ENCODE data around the gene SMURF1. TPM values are rescaled to one million over a fixed set of nuclear protein-coding genes. Genes with fewer than 3 reads are reported as not detected.
A peak's percentile ranks its signal among the peaks of the same experiment; 100 is the strongest.

SMURF1 gene
- total and polyA plus RNA-seq, 2 donors (not counting 1 experiment from before 2014, with no cell fraction given), result 17.2 to 18.7 TPM

- Histone ChIP-seq H3K9me3 (ENCODE audit: control insufficient read depth, insufficient read depth, low read depth, low read length) (no peaks in the 10 kb centered on the region), H3K79me2 (ENCODE audit: control insufficient read depth, insufficient read depth, low read length) (no peaks in the 10 kb centered on the region), H3K4me2 (ENCODE audit: extremely low read depth, insufficient read depth, low read length) (no peak overlapping the region), H3K4me3 (replicated peaks in 1 of 4; ENCODE audit: control extremely low read depth in 1 of 4, insufficient read depth in 1 of 4, low read depth in 3 of 4, low read length in 4 of 4) (no peak overlapping the region), H4K20me1 (ENCODE audit: control insufficient read depth, extremely low read depth, insufficient read depth, low read length) (no peaks in the 10 kb centered on the region), H3K36me3 (ENCODE audit: control insufficient read depth, insufficient read depth, low read length) (peaks cover 20% of the 10 kb centered on the region), H3K27ac (ENCODE audit: insufficient read depth, low read length) (no peak overlapping the region), H2AFZ (ENCODE audit: low read length) (no peak overlapping the region), H3K4me1 (ENCODE audit: control insufficient read depth, extremely low read depth, insufficient read depth, low read length) (no peaks in the 10 kb centered on the region), H3K9ac (ENCODE audit: insufficient read depth, low read length) (no peak overlapping the region), H3K27me3 (ENCODE audit: control insufficient read depth, insufficient read depth, low read length) (no peaks in the 10 kb centered on the region)
- TF ChIP-seq CTCF (conservative IDR thresholded peaks at IDR 0.05 in 1 of 2, IDR thresholded peaks at IDR 0.05 in 1 of 2; ENCODE audit: low read depth in 1 of 2, low read length in 2 of 2) (no peak), EZH2 (IDR thresholded peaks at IDR 0.05; ENCODE audit: low read length, missing control alignments) (no peak)
- DNase-seq (ENCODE audit: low read depth in 2 of 2), result no peak
Observed at GRCh38 chr7:99028261-99028973, 115.5 kb downstream of the SMURF1 start.

GRCh38 chr7:99027841-99028240 lies 116.1 kb downstream of the SMURF1 start:
- Histone ChIP-seq H4K20me1 (ENCODE audit: control insufficient read depth, extremely low read depth, insufficient read depth, low read length) (no peaks in the 10 kb centered on the region), H3K79me2 (ENCODE audit: control insufficient read depth, insufficient read depth, low read length) (no peaks in the 10 kb centered on the region), H3K9ac (ENCODE audit: insufficient read depth, low read length) (no peak overlapping the region), H3K27ac (ENCODE audit: insufficient read depth, low read length) (no peak overlapping the region), H3K9me3 (ENCODE audit: control insufficient read depth, insufficient read depth, low read depth, low read length) (no peaks in the 10 kb centered on the region), H3K4me1 (ENCODE audit: control insufficient read depth, extremely low read depth, insufficient read depth, low read length) (no peaks in the 10 kb centered on the region), H3K4me3 (replicated peaks in 1 of 4; ENCODE audit: control extremely low read depth in 1 of 4, insufficient read depth in 1 of 4, low read depth in 3 of 4, low read length in 4 of 4) (no peak overlapping the region), H2AFZ (ENCODE audit: low read length) (no peak overlapping the region), H3K27me3 (ENCODE audit: control insufficient read depth, insufficient read depth, low read length) (no peaks in the 10 kb centered on the region), H3K36me3 (ENCODE audit: control insufficient read depth, insufficient read depth, low read length) (peaks cover 18% of the 10 kb centered on the region), H3K4me2 (ENCODE audit: extremely low read depth, insufficient read depth, low read length) (no peak overlapping the region)
- TF ChIP-seq CTCF (conservative IDR thresholded peaks at IDR 0.05 in 1 of 2, IDR thresholded peaks at IDR 0.05 in 1 of 2; ENCODE audit: low read depth in 1 of 2, low read length in 2 of 2) (no peak), EZH2 (IDR thresholded peaks at IDR 0.05; ENCODE audit: low read length, missing control alignments) (no peak)
- DNase-seq (ENCODE audit: low read depth in 2 of 2), result no peak

GRCh38 chr7:99027241-99027640 lies 116.7 kb downstream of the SMURF1 start:
- H4K20me1 ChIP-seq (ENCODE audit: control insufficient read depth, extremely low read depth, insufficient read depth, low read length), result no peaks in the 10 kb centered on the region
- H3K4me3 ChIP-seq (replicated peaks in 1 of 4; ENCODE audit: control extremely low read depth in 1 of 4, insufficient read depth in 1 of 4, low read depth in 3 of 4, low read length in 4 of 4), result no peak overlapping the region
- H3K4me1 ChIP-seq (ENCODE audit: control insufficient read depth, extremely low read depth, insufficient read depth, low read length), result no peaks in the 10 kb centered on the region
- no peak overlapping the region for H3K9ac ChIP-seq (ENCODE audit: insufficient read depth, low read length)
- no peaks in the 10 kb centered on the region for H3K27me3 ChIP-seq (ENCODE audit: control insufficient read depth, insufficient read depth, low read length)
- H3K27ac ChIP-seq (ENCODE audit: insufficient read depth, low read length), result no peak overlapping the region
- H3K79me2 ChIP-seq (ENCODE audit: control insufficient read depth, insufficient read depth, low read length), result no peaks in the 10 kb centered on the region
- peak; percentile 48 to 60 for DNase-seq (ENCODE audit: low read depth in 2 of 2)
- H2AFZ ChIP-seq (ENCODE audit: low read length), result no peak overlapping the region
- H3K9me3 ChIP-seq (ENCODE audit: control insufficient read depth, insufficient read depth, low read depth, low read length), result no peaks in the 10 kb centered on the region
- no peak overlapping the region for H3K4me2 ChIP-seq (ENCODE audit: extremely low read depth, insufficient read depth, low read length)
- no peak for TF ChIP-seq CTCF (conservative IDR thresholded peaks at IDR 0.05 in 1 of 2, IDR thresholded peaks at IDR 0.05 in 1 of 2; ENCODE audit: low read depth in 1 of 2, low read length in 2 of 2)
- no peak for TF ChIP-seq EZH2 (IDR thresholded peaks at IDR 0.05; ENCODE audit: low read length, missing control alignments)
- H3K36me3 ChIP-seq (ENCODE audit: control insufficient read depth, insufficient read depth, low read length), result peaks cover 18% of the 10 kb centered on the region
